Suppressor macrophage treated with lipopolysaccharide for 4 hours (primary cell): ENCODE measurements around the gene CHD5.
A peak's percentile ranks its signal among the peaks of the same experiment; 100 is the strongest.

ENCODE experiments used
- DNase-seq: peaks from one replicate; pipeline ENCODE4 v3.0.0-alpha.2; 2020

The CHD5 gene

DNA sequence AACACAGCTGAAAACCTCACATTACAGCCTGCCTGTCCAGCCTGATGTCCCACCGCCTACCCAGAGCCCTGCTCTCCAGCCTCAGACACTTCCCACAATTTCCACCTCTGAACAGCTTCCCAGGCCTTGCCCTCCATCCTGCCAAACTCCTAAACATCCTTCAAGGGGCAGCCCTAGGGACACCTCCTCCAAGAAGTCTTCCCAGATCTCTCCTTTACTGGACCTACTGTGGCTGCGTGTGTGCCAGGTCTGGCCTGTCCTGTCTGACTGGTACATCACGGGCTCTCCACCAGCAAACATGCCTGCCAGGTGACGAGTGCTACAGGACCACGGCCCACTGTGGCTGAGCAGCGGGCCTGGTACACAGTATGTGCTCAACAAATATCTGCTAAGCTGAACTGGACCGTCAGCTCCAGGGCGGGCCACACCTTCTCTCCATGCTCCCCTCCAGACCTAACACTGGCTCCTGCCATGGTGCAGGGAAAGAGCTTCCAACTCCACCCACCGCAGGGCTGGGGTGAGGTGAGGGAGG lies 28.8 kb downstream of the CHD5 start:
- no peak for DNase-seq

DNA sequence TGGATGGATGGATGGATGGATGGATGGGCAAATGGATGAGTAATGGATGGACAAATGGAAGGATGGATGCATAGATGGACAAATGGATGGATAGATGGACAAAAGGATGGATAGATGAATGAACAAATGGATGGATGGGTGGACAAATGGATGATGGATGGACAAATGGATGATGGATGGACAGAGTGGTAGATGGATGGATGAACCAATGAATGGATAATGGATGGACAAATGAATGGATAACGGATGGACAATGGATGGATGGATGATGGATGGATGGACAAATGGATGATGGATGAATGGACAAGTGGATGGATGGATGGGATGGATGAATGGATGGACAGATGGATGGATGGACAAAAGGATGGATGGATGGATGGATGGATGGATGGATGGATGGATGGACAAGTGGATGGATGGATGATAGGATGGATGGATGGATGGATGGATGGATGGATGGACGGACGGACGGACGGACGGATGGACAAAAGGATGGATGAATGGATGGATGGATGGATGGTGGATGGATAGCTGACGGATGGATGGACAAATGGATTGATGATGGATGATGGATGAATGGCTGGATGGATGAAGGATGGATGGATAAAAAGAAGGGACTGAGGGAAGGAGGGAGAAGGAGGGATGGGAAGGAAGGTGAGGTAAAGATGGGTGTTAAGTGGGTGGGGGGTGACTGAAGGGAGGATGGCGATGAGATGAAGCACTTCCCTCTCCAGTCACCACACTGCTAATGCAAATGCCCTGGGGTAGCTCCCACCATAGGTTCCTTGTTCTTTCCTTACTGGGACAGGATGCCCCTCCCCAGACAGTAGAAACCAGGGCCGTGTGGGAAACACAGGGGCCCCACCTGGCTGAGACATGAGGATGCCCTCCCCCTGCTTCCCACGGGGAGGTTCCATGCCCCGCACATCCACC lies 29.8 kb downstream of the CHD5 start:
- DNase-seq: no peak

DNA sequence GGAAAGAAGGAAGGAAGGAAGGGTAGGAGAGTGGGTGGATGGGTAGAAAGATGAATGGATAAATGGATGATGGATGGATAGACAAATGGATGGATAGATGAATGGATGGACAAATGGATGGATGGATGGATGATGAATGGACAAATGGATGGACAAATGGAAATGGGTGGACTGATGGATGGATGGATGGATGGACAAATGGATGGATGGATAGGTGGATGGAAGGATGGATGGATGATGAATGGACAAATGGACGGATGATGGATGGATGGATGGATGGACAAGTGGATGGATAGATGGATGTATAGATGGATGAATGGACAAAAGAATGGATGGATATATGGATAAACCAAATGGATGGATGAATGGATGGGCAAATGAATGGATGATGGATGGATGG lies 30.5 kb downstream of the CHD5 start:
- no peak for DNase-seq

DNA sequence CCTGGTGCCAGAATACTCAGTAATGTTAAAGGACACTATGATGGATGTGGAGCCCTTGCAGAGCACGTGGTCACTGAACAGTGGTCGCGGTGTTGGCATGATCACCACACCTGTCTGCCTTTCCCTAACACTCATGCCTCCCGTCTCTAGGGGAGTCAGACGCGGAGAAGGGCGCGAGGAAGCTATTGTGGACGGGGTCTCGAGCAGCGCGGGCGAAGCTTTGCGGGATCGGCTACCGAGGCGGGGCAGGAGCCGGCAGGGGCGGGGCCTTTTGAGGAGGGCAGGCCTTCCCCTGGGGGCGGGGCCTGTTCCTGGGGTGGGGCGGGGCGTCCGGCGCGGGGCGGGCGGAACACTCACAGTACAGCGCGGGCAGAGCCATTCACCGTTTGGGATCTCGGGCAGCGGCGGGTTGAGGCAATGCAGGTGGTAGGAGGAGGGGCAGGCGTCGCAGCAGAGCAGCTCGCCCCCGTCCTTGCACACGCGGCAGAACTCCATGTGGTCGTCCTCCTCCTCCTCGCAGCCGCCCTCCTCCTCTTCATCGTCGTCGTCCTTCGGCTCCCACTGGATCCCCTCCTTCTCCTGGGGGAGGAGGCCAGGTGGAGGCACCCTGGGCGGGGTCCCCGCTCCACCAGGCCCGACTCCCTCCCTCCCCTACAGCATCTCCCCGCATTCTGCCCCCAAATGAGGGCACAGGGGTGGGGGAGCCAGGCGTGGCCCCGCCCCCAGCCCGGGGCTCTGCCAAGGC lies 31.5 kb downstream of the CHD5 start:
- DNase-seq: peak; percentile 73

DNA sequence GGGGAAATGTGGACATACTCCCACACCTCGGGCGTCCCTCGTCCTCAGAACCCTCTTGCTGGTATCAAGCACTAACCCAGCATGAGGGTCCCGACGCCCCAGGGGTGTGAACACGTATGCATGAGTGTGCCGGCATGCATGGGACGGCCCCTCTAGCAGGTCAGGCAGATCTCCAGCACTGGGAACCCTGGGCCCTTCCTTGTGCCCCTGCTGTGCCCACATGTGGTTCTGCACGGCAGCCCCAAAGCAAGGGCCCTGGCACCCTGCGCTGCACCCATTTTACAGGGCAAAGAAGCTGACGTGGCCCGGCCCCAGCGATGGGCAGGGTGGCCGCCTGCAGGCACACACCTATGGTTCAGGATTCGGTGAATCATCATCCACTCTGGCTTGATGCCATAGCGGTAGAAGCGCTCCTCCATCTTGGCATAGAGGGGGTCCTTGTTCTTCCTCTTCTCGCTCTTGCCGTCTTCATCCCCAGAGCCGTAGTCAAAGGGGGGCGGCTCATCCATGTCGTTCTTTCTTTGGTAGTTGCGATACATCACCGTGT lies 34.2 kb downstream of the CHD5 start:
- DNase-seq: no peak

DNA sequence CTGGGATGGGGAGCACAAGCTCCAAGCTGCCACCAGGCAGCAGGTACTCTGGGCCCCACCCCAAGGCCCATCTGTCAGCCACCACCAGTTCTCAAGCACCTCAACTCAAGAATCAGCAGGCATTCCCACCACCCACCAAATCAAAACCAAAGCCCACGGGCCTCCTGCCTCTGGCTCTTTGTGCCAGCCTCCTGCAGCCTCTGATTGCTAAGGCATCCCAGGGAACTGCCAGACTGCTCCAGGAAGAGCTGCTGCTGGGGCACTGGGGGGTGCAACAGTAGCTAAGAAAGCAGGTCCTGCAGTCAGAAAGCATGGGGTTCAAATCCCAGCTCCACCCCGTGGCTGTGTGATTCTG lies 34.7 kb downstream of the CHD5 start:
- no peak for DNase-seq

DNA sequence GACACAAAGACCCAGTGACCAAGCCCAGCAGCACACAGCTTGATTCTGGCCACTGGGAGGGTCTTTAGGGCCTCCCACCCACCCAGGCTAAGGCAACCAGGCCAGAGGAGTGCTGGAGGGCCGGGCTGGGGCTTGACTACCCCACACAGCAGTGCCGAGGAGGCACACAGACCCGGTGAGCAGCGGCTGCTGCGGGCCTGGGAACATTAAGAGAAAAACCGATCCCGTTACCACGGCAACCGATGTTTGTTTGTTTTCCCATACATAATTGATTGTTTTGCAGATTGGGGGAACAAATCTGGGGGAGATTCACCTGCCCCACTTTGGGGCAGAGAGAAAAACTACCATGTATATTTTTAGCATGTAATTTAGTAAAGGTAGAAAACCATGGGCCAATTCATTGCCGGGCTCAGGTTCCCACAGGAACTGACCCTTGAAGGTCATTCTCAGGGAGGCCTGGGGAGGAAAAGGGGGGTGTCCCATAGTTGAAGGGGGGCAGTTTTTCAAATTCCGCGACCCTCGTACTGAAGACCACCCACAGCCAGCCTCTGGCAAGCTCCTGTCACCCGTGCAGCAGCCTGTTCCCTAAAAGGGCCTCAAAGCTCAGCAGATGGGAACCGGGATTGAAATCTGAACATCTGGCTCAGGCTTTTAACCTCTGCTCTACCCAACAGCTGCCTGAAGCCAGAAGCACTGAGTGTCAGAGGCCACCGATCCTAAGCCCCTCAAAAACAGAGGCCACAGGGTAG lies 35.3 kb downstream of the CHD5 start:
- DNase-seq: no peak

DNA sequence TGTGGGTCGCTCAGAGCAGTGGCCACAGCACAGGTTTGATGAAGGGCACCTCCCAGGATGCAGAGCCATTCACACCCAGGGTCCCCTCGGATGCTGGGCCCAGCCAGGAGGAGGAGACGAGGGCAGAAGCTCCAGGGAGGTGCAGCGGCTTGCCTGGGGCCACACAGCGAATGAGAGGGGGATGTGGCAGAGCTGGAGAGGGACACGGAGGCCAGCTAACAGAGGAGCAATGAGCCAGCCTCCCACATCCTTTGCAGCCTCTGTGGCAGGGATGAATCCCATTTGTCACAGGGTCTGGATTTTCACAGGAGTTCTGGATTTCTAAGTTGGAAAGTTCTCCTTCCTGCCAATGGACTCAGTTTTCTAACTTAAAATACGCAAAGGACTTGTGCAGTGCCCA lies 35.9 kb downstream of the CHD5 start:
- DNase-seq: no peak

DNA sequence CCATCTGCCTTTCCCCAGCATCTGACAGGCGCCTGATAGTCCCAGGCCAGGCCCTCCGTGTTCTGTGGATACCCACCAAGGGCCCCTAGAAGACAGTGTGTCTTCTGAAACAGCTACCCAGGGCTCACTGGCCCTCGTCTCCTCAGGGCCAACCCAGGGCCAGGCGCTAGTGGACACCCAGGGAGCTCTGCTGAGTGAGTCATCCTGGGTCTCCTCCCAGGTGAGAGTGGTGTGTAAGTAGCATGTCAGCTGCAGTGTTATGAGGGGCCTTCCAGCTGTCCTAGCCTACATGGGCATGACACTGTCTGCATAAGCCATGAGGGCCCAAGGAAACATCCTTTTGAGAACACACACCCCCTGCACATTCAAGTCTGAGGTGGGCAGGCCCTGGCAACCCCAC lies 36.7 kb downstream of the CHD5 start:
- DNase-seq: no peak

DNA sequence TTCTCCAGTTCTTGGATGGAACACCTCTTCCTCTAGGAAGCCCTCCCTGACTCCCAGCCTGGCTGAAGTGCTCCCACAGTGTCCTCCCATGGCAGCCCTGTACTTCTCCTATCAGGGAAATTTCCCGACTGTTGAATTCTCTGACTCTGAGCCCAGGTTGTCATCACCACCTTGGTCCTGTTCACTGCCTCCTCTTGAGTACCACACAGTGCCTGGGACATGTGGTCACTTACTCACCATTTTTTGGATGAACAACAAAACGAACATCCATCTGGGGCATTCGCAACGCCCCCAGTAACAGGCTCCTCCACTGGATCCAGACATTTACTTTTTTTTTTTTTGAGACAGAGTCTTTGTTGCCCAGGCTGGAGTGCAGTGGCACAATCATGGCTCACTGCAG lies 37.4 kb downstream of the CHD5 start:
- no peak for DNase-seq

DNA sequence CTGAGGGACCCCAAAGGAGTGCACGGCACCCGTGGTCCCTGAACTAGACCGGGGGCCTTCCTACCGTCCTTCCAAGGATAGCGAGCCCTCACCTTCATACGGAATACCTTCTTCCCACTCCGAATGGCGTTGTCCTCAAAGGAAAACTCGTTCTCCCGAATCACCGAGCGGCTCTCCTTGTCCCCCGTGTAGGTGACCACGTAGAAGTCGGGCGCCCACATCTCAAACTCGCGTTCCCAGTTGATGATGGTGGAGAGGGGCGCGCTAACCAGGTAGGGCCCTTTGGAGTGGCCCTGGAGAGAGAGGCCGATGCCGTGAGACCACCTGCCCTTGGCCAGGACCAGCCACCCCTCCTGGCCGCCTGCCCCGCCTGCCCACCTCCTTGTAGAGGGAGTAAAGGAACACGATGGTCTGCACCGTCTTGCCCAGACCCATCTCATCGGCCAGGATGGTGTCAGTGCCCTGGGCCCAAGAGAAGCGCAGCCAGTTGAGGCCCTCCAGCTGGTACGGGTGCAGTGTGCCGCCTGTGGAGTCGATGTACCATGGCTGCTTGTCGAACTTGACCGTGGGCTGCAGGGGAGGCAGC lies 38.0 kb downstream of the CHD5 start:
- DNase-seq: no peak

DNA sequence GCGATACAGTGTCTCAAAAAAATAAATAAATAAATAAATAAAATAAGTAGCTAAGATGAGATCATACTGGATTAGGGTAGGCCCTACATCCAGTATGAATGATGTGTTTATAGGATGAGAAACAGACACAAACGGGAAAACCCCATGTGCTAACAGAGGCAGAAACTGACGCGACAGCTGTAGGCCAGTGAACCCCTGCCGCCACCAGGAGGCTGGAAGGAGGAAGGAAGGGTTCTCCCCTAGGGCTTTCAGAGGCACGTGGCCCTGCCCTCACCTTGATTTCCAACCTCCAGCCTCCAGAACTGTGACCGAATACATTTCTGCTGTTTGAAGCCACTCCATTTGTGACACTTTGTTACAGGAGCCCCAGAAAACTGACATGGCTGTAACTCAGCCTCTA lies 38.5 kb downstream of the CHD5 start:
- DNase-seq: peak; percentile 56

DNA sequence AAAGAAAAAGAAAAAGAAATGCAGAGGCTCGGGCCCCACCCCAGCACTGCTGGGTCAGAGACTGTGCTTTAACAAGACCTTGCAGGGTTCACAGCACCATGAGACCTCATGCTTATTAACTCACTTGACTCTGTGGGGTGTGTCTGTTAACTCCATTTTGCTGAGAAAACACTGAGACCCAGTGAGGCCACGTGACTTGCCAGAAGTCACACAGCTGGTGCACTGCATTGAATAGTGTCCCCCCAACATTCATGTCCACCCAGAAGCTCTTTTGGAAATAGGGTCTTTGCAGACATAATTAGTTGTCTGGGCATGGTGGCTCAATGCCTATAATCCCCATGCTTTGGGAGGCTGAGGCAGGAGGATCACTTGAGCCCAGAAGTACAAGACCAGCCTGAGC lies 39.7 kb downstream of the CHD5 start:
- DNase-seq: no peak

DNA sequence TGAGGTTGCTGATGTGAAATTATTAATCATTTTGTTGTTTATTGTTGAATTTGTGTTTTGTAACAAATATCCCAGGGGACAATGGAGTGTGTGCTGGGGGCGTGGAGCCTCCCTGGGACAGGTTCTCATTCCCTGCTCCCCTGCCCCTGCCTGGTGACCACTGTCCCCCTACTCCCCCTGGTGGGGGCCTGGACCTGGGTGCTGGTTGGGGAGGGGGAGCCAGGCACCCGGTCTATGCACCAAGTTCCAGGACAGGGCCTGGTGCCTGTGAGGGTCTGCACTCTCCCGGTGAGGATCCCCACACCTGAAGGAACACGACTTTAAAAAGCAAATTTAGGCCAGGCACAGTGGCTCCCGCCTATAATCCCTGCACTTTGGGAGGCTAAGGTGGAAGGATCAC lies 42.4 kb downstream of the CHD5 start:
- no peak for DNase-seq

DNA sequence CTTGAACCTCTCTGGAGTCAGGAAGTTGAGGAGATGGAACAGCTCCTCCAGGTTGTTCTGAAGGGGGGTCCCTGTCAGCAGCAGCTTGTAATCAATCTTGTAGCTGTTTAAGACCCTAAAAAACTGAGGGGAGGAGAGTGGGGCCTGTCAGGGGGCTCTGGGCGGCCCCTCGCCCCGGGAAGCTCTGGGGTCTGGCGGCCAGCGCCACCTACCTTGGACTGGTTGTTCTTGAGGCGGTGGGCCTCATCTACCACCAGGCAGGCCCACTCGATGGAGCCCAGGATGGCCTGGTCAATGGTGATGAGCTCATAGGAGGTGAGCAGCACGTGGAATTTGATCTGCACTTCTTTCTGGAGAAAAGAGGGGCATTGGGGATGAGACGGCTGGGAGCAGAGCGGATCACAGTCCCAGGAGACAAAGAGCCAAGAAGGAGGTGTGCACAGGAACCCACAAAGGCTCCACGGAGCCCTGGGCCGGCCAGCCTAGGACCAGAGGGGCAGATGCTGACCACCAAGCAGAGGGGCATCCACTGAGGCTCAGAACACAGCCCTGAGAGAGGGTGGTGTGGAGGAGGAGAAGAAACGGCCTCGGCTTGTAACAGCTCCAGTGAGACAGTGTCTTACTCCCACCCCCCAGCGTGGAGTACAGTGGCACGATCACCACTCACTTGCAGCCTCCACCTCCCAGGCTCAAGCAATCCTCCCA lies 43.5 kb downstream of the CHD5 start:
- no peak for DNase-seq

DNA sequence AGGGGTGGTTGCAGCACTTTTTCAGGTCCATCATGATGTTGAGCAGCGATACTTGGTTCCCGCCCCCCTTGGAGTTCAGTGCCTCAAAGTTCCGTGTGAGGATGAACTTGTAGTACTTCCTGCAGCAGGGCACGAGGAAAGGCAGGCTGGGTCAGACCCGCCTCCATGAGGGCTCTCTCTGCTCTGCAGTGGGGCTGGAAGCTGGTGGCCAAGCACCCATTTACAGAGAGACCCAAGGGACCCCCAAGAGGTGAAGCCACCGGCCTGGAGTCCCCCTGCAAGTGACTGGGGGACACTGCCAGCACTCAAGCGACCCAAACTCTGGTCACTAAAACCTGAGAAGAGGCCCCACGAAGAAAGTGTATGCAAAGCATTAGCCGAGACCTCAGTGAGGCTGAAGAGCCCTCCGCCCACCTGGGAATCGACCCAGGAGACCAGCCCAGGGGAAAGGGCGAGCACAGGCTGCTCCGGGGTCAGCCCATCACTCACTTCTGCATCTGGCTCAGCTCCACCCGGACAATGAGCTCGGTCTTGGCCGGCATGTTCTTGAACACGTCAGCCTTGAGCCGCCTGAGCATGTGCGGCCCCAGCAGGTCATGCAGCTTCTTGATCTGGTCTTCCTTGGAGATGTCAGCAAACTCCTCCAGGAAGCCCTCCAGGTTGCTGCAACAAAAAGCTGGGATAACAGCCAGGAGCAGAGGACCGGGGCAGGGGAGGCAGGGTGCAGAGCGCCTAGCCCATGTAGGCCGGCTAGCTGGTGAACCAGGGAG lies 45.2 kb downstream of the CHD5 start:
- no peak for DNase-seq

DNA sequence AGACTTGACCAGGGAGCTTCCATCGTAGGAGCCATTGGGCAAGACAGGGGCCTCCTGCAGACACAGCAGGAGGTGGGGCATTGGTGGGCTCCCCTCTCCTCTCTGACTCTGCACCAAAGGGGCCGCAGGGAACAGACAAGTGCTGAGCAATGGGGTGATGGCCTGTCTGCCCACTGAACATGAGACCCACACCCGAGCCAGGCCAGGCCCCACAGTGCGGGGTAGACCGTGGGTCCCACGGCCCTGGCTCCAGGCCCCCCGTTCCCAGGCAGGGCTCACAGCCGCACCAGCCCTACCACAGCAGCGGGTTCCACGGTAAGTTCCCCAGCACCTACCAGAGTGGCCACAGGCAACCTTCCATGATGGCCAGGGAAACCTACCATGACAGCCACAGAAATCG lies 45.9 kb downstream of the CHD5 start:
- DNase-seq: no peak

DNA sequence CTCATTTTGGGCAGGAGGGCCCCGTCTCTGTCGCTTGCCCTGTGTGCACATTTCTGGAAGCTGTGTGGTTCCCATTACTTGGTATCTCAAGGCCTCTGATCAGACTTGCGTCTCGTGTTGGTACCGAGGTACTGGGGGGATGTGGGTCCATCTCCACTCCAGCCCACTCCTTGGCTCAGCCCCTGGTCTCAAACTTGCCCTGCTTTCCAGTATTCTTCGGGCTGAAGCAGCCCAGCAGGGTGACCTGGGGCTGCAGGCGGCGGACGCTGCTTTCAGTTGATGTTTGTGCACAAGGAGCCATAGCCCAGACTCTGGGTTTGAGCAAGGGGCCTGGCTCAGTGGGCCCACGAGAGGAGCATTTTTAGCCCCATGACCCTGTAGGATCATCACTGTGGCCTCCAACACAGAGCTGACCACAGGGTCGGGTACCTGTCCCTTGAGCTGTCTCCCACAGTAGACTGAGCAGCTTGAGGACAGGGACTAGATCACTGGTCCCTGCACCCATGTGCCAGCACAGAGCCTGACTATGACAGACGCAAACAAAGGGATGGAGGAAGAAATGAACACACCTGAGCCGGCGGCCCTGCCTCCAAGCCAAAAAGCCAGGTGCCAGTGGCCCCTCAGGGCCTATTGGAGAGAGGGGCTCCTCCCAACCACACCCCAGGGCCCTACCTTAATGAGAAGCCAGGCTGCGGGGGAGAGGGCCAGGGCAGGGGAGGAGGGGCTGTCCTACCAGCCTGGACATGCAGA lies 46.8 kb downstream of the CHD5 start:
- DNase-seq: no peak

DNA sequence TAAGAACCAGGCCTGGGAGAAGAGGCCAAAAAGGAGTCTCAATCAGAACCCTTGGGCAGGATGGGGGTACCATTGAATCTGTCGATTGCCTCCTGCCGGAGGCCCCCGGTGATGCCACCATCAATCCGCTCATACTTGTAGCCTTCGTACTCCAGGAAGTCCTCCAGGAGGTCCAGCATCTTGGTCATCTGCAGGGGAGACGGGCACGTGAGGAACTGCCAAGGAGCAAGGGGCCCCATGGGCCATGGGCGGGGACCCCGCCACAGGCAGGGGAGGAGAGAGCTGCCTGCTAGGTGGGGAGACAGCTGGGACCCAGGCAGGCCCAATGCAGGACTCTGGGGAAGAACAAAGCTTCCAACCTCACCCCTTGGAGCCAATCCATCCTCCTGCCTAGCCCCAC lies 48.6 kb downstream of the CHD5 start:
- no peak for DNase-seq

DNA sequence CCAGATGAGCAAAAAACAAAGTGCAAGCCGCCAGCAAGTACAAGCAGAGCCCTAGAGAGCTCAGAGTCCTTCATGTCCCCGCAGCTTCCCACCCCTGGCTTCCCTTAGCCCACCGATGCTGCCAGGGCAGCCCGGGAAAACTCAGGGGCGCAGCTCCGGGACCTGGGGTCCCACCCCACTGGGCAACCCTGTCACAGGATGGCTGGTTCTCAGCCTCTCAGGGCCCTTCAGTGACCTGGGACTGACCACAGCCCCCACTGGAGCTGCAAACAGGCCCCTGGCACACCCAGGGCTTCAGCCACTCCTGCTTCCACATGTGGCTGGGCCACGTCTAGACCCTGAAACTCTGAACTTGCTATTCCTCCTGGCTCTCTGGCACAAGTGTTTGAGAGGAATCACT lies 49.5 kb downstream of the CHD5 start:
- no peak for DNase-seq

DNA sequence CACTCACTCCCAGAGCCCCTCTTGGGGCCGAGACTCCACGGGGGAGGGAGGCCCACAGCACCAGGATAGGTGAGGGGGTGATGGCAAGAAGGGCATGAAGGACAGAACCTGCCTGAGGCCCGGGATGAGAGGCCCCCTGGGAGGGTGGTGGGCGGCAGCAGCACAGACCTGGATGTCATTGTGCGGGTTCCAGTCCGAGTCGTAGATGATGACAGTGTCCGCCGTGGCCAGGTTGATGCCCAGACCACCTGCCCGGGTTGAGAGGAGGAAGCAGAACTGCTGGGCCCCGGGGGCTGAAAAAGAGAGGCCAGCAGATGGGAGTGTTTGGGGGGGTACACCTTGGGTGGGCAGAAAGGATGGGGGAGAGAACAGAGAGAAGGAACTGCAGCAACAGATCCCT lies 50.1 kb downstream of the CHD5 start:
- DNase-seq: no peak
